HL-60/S4 treated with retinoic acid at 250 ng/mL for 4 days and 3 days (cell line): Measurements from ENCODE around the gene WDSUB1.

ENCODE experiments used
- in situ Hi-C: fragments of 300-500 bp; cut with MboI; formaldehyde crosslinking; loops from 2 replicates; pipeline ENCODE4 v1.7.0; 2022; ENCODE audit warnings: low sequenced_read_pairs

The WDSUB1 gene, protein sequence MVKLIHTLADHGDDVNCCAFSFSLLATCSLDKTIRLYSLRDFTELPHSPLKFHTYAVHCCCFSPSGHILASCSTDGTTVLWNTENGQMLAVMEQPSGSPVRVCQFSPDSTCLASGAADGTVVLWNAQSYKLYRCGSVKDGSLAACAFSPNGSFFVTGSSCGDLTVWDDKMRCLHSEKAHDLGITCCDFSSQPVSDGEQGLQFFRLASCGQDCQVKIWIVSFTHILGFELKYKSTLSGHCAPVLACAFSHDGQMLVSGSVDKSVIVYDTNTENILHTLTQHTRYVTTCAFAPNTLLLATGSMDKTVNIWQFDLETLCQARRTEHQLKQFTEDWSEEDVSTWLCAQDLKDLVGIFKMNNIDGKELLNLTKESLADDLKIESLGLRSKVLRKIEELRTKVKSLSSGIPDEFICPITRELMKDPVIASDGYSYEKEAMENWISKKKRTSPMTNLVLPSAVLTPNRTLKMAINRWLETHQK

DNA sequence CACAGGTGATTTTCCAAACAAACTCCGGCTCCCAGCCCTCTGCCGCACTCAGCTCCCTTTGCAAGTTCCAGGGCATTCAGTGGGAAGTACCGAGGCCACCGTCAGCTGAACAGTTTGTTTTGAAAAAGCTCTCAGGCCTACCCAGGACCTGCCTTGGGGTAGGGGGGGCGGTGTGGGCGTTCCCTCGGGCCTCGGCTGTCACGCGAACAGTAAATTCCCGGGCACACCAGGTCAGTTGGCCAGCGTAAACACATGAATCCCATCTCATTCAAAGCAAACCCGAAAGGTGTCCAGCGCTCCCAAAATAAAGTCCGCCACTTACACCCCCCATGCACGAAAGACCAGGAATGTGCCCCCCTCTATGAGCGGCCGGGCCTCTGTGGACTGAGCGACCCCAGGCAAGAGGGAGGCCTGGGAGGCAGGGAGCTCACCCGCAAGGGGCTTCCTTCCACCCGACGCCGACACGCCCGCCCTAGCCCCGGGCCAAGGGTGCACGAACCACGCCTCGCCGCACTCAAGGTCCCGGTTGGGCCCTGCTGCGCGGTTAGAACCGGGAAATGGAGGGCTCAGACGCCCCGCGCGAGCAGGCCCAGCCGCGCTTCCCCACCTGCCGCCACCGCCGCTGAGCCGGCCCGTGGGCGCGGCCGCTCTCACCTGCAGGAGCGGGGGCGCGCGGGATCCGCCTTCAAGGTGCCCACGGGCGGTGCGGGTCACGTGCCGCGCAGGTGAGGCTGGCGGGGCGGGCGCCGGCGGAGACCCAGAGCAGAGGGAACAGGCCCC is at the start of gene WDSUB1:
Gene WDSUB1 (minus strand): TSS at position 775 of the 780 bp plus-strand sequence. CDS start 3,634 bp downstream, outside the sequence.
- in situ Hi-C loops, result no loop called here

DNA sequence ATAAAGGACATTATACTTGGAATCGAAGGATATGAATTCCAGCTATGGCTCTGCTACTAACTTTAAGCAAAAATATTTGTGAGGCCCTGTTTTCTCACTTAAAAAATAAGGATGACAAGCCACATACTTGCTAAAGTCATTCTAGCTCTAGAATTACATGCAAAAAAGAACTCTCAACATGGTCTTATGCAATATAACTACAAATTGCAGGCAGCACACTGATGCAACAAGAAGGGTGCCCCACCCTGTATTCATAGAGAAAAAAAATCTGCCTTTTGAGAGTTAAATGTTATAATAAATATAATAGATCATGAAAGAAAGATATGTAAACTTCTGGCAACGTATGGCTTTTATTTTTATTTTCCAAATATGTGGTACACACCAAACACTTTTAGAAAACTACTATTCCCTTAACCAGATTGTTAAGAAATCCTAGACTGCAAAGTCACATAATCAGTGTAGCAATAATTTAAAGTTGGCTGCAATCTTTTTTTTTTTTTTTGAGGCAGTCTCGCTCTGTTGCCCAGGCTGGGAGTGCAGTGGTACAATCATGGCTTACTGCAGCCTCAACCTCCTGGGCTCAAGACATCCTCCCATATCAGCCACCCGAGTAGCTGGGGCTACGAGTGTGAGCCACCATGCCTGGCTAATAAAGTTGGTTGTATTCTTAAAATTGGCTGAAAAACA is 40.2 kb upstream of the WDSUB1 start:
- in situ Hi-C loops, result no loop called here

DNA sequence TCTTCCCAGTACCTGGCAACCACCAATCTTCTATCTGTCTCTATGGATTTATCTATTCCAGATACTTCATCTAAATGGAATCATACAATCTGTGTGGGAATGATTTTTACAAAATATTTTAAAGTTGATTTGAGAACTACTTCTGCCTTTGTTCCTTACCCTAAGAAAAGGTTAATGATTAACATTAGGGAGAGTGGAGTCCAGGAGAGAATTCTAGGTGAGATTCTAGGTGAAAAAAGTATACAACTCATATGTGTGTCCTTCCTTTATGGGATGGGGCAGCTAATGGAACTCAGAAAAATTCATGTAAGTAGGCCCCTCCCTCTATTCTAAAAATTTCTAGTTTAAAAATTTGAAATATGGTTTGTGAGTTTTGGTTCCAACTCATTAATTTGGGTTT is 35.9 kb upstream of the WDSUB1 start:
- in situ Hi-C loops, result no loop called here

DNA sequence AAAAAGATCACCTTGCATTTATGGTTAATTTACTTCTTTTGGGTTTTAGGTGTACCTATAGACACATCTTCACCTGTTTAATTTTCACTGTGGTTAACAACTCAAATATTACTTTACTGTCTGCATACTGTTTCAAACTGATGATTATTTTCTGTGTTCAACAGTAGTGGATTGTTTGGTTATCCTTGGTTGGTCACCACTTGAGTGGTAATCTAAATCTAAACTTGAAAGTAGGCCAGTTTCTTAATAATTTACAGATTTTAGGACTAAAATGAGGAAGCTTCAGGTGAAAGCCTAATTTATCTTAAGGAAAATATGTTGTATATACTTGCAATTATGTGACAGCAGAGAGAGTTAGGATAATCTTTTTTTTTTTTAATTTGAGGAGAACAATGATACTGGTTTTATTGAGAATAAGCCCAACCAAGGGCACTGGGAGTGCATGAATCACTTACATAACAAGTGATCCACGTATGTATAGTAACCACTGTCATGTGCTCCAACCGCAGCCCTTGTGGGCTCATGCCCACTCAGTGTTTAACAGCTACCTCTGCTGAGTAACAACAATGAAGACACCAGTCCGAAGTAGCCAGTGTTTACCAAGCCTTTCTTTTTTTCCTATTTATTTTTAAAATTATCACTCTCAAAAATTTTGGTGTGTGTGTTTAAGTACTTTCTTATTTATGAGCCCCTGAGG is 31.0 kb upstream of the WDSUB1 start:
- in situ Hi-C loops, result no loop called here

DNA sequence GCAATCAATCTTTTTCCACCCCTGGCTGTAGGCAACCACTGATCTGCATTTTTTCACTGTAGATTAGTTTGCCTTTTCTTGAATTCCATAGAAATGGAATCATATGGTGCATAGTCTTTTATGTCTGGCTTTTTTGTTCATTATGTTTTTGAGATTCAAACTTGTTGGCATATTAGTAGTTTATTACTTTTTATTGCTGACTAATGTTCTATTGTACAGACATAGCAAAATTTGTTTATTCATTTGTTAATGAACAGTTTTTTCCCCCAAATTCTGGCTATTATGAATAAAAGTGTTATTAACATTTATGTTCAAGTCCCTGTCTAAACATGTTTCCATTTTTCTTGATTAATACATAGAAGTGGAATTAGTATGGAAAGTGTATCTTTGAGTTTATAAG is 21.4 kb upstream of the WDSUB1 start:
- in situ Hi-C loops, result no loop called here

DNA sequence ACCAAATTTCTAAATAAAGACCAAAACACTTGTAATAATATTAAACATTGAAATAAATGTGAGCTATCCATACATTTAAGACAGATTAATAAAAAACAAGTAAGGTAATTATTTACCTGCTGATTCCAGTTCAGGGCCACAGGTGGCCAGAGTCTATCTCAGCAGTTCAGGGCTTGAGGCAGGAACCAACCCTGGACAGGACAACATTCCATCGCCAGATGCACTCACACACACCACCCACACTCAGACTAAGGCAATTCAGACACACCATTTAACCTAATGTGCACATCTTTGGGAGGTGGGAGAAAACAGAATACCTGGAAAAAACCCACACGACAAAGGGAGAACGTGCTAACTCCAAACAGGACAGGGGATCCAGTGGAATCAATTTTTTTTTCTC is 14.1 kb upstream of the WDSUB1 start:
- in situ Hi-C loops, result no loop called here

DNA sequence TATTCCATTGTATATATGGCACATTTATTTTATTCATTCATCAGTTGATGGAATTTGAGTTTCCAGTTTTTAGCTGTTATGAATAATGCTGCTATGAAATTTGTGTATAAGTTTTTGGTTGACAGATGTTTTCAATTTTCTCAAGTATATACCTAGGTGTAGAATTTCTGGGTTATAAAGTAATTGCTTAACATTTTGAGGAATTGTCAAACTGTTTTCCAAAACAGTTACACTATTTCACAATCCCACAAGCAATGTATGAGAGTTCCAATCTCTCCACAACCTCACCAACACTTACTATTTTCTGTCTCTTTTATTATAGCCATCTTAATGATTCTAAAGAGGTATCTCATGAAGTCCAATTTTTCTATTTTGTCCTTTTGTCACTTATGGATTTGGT is 12.5 kb upstream of the WDSUB1 start:
- in situ Hi-C loops, result no loop called here

DNA sequence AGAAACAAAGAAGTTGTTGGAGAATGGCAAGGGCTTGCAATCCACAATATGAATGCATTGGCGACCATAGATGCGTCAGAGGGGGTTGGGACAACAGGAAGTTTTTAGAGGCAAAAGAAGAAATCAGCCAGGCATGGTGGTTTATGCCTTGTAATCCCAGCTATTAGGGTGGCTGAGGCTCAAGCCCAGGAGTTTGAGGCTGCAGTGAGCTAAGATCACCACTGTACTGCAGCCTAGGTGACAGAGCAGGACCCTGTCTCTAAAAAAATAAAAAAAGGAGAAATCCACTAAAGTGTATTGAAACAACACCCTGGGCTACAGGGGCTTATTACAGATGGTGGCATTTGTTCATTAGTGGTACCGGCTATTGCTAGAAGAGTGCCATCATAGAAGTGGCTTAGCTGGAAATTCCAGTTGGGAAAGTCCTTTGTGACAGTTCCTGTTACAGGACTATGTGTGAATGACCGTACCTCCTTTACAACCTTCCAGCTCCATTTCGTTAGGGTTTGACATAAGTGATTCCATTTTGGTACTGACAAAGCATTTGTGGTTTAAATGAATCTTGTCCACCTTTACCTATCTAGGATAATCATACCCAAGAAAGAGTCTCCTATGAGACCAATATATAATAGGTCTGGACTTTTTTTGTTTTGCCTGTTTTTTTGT is 10.7 kb upstream of the WDSUB1 start:
- in situ Hi-C loops, result no loop called here

DNA sequence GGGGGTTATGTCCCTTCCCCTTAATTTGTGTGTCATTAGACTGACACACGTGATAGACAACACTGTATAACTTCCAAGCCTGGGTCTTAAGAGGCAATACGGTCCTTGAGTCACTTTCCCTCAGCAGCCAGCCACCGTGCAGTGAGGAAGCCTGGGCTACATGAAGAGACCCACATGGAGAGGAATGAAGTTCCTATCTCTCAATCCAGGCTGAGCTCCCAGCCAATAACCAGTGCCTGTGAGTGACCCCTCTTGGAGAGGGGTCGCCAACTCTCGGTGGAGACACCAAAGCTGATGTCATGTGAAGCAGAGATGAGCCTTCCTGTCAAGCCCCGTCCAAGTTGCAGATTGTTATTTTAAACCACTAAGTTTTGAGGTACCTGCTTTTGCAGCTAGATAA is 5.7 kb upstream of the WDSUB1 start:
- in situ Hi-C loops, result no loop called here

DNA sequence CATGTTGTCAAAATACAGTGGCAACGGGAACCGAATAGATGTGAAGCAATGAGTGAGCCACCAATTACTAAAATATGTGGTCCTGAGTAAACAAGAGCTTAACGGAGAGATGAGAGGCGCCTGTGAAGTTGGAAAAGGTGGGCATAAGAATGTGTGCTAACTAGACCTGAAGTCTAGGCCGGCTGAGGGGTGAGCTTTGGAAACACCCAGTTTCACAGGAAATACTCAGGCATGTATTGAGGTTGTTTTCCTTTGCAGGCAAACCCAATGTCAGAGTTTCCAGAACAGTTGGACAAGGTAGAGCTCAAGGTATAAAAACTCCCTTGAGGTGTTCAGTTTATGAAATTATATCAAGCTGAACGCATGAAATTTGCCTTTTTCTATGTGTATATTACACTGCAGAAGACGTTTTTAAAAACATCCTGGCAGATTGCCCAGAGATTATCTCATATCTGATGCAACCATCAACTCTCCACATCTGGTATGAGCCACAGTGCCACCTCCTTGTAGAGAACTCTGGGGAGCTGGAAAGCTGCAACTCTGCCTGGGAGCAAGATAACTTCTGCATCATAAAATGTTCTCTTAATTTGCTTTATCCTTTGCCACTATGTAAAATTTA is 3.9 kb upstream of the WDSUB1 start:
- in situ Hi-C loops, result no loop called here

DNA sequence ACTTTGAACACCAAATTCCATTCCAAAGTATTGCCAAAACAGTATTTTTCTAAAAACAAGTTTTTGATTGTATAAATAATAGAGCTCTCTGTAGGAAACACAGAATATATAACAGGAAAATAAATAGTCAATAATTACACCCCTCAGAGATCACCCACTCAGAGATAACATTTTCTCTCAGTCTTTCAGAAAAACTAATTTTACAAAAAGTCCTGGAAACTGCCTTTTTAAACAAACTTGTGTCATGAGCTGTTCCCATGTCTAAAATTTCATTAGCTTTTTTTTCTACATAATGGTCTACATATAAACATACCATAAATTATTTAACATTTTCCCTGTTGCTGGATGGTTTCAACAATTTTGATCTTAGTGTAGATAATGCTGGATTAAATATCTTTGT is 1.2 kb upstream of the WDSUB1 start:
- in situ Hi-C loops, result no loop called here

DNA sequence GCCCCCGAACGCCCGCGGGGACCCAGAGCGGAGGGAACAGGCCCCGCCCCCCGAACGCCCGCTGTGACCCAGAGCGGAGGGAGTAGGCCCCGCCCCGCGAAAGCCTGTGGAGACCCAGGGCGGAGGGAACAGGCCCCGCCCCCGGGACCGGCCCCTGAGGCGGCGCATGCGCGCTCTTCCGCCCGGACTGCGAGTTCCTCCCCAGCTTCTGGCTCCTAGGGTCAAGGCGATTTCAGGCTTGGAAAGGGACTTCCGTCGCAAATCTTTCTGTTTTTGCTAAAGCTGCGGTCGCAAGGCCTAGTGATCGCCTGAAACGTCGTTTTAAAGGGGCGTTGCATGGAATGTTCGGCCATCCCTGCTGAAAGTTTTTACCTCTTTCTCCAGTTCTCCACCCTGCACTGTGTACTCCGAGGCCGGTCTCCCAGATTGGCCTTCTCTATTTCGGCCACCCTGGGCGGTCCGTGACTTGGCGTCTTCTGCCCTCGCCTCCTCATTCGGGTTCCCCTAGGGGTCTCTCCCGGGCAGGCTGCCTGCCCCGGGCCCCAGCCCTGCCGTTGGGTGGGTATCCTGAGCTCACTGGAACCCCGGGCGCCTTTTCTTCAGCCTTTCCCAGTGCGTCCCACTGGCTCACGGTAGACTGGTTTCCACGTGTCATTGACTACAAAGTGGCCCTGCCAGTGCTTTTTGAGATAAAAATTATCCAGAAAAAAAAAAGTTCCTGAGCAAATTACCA is 372 bp upstream of the WDSUB1 start:
- in situ Hi-C loops, result no loop called here

DNA sequence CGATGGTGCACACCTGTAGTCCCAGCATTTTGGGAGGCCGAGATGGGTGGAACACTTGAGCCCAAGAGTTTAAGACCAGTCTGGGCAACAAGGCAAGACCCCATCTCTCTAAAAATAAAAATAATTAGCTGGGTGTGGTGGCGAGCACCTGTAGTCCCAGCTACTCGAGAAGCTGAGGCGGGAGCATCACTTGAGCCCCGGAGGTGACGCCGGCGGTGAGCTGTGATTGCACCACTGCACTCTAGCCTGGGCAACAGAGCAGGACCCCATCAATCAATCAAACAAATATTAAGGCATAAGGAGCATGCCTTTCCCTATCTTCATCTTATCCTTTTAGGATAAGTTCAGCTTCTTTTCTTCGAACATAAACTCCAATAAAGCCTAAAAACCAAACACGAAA is 1.1 kb downstream of the WDSUB1 start:
- in situ Hi-C loops, result no loop called here

DNA sequence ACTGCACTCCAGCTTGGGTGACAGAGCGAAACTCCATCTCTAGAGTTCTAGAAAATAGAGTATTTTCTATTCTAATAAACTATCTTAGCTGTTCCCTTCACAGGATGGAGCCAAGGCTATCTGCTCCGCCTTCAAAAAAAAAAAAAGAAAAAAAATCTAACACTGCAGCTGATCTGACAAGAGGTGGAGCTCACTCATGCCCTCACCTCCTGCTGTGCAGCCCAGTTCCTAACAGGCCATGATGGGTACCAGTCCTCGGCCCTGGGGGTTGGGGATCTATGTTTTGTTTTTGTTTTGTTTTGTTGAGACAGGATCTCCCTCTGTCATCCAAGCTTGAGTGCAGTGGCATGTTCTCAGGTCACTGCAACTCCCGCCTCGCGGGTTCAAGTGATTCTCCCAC is 3.0 kb downstream of the WDSUB1 start:
- in situ Hi-C loops, result no loop called here

DNA sequence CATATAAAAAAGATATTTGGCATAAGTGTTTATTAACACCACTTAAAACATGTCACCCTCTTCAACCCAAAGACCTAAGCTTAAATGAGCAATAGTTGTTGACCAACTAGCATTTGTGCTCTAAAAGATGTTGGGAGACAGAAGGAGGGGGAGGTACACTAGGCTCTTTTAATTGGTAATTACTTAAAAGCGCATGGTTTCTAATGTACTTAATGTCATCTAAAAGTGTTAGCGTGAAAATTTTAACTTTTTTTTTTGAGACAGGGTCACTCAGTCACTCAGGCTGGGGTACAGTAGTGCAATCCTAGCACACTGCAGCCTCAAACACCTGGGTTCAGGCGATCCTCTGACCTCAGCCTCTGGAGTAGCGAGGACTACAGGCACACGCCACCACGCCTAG is 5.5 kb downstream of the WDSUB1 start:
- in situ Hi-C loops, result no loop called here

DNA sequence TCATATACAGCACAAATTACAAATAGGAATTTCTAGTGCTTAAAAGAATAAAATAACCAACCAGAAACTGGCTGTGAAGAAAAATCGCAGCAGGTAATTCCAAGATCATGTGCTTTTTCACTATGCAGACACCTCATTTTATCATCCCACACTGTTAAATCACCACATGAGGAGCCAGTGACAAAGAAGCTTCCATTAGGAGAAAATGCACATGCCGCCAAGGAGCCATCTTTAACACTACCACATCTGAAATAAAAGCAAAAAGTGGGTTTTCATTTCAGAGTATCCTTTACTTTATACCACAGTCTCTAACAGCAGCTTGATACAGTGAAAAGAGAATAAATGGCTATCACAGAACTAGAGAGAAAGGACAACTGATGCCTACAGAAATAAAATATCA is 6.8 kb downstream of the WDSUB1 start:
- in situ Hi-C loops, result no loop called here

DNA sequence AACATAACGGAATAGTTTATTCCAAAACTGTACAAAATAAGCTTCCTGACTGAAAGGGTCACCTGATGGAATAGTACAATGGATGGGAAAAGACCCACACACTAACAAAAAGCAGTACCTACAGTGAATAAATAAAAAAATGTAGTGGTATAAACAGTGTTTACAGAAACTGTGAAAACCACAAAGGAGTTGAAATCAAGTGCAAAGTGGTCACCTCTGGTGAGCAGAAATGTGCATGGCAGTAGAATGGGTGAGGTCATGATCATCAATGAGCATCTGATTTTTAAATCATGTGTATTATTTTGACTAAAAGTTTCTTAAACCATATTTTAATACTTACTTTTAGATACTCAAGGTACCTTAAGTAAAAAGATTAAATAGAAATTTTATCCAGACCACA is 11.4 kb downstream of the WDSUB1 start:
- in situ Hi-C loops, result no loop called here

DNA sequence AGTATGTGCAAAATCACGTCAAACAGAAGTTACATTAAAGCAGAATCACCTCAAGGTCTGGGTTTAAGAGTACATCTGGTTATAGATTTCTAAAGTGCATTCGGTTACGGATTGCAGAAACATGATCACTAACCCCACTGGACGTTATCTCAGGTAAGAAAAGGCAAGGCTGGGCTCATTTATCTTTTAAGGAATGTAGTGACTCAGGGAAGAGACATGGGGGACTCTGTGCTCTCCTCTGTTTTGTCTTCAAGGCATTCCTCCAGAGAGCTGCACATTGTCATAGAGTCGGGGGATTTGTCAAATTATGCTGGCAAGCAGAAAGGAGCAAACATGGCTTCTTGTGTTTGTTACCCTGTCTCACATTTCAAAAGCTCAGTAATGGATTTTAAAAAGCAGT is 14.3 kb downstream of the WDSUB1 start:
- in situ Hi-C loops, result no loop called here

DNA sequence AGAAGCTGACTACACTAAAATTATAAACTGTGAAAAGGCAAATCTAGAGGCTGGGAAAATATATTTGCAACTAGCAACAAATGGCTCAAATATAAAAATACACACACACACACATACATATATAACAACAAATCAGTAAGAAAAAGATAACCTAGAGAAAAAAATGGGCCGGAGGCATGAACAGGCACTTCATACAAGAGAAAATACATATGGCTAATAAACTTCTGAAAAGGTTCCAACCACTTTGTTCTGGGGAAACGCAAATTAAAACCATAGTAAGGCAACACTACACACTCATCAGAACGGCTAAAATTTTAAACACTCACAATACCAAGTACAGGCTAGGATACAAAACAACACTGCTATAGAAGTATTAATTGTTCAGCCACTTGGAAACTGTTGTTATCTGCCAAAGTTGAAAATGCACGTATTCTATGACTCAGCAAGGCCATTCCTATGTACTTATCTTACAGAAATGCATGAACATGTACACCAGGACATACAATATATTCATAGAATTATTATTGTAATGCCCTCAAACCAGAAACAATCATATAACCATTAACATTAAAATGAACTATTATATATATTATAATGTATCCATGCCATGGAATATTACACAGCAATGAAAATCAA is 15.6 kb downstream of the WDSUB1 start:
- in situ Hi-C loops, result no loop called here
